Cardiac atrium fibroblast (primary cell): ENCODE data around the gene KRTAP2-2. TPM values are rescaled to one million over a fixed set of nuclear protein-coding genes. Genes with fewer than 3 reads are reported as not detected.

Experiments used
- total RNA-seq: library from RNA; depleted of rRNA; stranded (reverse); fragments of >200 nt; gene quantifications from 2 replicates; pipeline ENCODE4 v1.2.3, GENCODE V29; 2015

The KRTAP2-2 gene, protein sequence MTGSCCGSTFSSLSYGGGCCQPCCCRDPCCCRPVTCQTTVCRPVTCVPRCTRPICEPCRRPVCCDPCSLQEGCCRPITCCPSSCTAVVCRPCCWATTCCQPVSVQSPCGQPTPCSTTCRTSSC
- not detected in 2 replicates for total RNA-seq

DNA sequence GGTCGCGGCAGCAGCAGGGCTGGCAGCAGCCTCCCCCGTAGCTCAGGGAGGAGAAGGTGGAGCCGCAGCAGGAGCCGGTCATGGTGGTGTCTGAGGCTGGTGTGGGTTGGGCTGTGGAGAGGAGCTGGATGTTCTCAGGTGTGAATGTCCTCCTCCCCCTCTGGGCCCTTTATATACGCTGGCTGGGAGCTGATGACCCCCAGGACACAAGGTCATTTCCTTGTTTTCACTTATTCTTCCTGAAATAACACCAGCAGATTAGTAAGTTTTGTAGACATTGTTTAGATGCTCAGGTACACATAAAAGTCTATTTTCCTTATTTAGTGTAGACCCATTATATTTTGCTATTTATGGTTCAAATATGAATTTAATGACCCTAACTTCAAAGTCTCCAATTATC, at the start of gene KRTAP2-2:
Gene KRTAP2-2 (minus strand): TSS at position 101 of the 400 bp plus-strand sequence. CDS start 19 bp downstream, at position 82.

DNA sequence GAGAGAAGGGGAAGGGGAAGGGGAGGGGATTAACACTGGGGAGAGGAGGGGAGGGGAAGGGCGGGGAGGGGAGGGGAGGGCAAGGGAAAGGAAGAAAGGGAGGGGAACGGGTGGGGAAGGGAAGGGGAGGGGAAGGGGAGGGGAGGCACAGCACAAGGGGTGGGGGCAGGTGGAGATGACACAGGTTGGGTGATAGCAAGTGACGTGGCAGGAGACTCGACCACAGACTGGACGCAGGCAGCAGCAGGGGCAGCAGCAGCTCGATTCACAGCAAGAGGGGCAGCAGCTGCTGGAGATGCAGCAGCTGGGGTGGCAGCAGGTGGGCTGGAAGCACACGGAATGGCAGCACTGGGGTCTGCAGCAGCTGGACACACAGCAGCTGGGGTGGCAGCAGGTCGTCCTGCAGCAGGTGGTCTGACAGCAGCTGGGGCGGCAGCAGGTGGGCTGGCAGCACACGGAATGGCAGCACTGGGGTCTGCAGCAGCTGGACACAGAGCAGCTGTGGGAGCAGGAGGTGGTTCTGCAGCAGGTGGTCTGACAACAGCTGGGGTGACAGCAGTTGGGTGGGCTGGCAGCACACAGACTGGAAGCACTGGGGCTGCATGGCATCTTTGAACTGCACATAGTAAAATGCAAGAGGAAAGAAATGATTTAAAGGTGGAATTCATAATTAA, 46.7 kb upstream of the KRTAP2-2 start, which contains the start of gene KRTAP4-16:
Gene KRTAP4-16 (minus strand): TSS at position 624 of the 674 bp plus-strand sequence. CDS start 0 bp downstream, at position 624.

DNA sequence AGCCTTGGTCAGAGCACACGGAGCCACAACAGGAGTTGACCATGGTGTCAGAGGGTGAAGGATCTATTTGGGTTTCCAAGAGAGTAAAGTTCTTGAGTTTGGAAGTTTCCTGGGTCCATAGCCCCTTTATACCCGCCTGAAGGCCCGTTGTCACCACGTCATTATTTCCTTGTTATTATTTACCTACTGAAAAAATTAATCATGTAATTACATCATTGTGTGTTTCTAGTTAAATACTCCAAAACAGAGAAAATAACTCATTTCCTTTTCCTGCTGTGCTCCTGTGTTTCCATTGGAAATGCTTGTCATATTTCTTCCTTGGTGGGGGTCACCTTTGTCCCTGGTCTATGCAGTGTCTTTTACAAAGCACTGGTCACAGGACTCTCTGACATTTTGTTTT, 43.0 kb upstream of the KRTAP2-2 start, which contains the start of gene KRTAP4-8:
Gene KRTAP4-8 (minus strand): TSS at position 101 of the 400 bp plus-strand sequence. CDS start 58 bp downstream, at position 43.

DNA sequence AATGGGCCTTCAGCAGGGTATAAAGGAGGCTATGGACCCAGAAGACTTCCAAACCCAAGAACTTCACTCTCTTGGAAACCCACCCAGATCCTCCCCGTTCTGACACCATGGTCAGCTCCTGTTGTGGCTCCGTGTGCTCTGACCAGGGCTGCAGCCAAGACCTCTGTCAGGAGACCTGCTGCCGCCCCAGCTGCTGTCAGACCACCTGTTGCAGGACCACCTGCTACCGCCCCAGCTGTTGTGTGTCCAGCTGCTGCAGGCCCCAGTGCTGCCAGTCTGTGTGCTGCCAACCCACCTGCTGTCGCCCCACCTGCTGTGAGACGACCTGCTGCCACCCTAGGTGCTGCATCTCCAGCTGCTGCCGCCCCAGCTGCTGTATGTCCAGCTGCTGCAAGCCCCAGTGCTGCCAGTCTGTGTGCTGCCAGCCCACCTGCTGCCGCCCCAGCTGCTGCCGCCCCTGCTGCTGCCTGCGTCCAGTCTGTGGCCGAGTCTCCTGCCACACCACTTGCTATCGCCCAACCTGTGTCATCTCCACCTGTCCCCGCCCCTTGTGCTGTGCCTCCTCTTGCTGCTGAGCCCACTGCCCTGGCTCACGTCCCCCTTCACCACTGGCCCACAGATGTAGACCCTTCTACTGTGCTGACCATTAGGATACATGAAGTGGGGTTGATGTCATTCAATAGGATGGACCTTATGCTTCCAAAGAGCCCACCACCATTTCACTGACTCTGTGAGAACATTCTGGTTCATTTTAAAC, 29.2 kb upstream of the KRTAP2-2 start, which contains the start of gene KRTAP4-7:
Gene KRTAP4-7 (plus strand): TSS at position 51 of the 757 bp plus-strand sequence. CDS start 57 bp downstream, at position 108.

DNA sequence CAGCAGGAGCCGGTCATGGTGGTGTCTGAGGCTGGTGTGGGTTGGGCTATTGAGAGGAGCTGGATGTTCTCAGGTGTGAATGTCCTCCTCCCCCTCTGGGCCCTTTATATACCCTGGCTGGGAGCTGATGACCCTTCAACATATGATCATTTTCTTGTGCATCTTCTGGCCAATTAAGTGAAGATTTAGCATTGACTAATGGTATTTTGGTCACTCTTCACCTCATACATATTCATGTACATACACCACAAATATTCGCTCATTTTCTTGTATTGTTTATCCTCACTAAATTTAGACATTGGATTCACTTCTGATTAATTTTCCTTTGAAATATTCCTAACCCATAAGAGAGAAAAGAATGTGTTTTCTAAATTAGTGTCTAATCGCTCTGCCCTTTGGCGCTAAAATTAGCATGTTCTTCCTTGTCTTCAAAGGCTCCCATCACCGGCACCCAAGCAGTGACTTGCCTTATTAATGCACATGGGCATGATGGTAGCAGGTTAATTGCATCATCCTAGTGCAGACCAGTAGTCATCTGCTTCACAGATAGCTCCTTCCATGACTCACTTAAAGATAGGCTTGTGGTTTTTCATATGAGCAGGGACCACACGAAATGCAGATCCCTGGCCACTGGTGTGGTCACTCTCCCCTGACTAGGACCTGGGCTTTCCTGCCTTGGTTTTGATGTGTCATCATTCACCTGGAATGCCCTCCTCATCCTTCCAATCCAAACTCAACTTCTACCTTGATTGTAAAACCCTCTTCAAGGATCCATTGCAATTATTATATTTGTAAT, 11.0 kb upstream of the KRTAP2-2 start, which contains the start of gene KRTAP2-4:
Gene KRTAP2-4 (minus strand): TSS at position 51 of the 796 bp plus-strand sequence. CDS start 34 bp downstream, at position 17.

DNA sequence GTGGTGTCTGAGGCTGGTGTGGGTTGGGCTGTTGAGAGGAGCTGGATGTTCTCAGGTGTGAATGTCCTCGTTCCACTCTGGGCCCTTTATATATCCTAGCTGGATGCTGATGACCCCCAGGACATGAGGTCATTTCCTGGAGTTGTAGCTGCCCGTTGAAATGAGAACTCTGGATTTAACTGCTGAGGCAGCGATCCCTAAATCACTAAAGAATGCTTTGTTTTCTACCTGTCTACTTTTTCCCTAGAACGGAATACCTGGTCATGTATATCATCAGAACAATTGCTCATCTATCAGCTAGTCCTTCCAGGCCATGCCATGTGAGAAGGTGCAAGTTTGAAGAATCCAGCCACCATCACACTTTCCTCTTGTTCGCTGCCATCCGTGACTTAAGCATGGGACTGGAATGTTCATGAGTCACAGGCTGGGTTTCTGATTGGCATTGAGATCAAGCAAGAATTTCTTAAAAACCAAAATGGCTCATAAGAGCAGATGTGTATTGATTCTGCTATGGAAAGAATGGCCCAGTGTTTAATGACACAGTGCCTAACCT, 5.1 kb upstream of the KRTAP2-2 start, which contains the start of gene KRTAP2-3:
Gene KRTAP2-3 (minus strand): TSS at position 63 of the 553 bp plus-strand sequence. CDS start 64 bp downstream, outside the sequence.

DNA sequence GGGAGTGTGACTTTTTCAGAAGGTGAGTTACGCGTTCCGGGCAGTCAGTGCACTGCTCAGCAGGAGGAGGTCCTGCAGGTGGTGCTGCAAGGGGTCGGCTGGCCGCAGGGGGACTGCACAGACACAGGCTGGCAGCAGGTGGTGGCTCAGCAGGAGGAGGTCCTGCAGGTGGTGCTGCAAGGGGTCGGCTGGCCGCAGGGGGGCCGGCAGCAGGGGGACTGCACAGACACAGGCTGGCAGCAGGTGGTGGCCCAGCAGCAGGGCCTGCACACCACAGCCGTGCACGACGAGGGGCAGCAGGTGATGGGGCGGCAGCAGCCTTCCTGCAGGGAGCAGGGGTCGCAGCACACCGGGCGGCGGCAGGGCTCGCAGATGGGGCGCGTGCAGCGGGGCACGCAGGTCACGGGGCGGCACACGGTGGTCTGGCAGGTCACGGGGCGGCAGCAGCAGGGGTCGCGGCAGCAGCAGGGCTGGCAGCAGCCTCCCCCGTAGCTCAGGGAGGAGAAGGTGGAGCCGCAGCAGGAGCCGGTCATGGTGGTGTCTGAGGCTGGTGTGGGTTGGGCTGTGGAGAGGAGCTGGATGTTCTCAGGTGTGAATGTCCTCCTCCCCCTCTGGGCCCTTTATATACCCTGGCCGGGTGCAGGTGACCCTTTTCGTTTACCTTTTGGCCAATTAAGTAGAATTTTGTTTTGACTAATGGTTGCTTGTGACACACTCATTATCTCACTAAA, 8.1 kb downstream of the KRTAP2-2 start, which contains the start of gene KRTAP2-1:
Gene KRTAP2-1 (minus strand): TSS at position 582 of the 731 bp plus-strand sequence. CDS start 49 bp downstream, at position 533.

DNA sequence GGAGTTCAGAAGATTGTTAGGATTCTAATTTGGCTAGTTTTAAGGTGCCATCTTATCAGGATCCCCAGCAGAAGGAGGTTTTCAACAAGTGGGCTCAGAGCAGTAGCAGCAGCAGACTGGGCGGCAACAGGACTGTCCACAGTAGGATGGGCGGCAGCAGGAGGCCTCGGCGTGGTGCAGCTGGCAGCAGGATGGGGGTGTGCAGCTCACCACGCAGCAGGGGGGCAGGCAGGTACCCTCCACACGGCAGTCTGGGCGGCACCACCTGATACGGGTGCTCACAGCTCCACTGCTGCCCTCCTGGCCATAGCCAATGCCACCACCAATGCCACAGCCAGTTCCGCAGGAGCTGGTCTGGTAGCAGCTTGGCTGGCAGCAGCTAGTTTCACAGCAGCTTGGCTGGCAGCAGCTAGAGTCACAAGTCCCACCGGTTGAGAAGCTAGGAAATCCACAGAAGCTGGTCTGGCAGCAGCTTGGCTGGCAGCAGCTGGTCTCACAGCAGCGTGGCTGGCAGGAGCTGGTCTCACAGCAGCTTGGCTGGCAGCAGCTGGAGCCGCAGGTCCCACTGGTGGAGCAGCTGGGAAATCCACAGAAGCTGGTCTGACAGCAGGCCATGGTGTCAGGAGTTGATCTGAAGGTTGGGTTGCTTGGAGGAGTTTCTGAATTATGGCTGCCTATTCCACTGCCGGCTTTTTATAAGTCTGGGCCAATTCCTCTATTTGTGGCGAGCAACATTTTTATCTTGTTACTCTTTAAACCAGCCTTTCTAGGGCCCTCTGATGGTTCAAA, 14.1 kb downstream of the KRTAP2-2 start, which contains the start of gene KRTAP1-1:
Gene KRTAP1-1 (minus strand): TSS at position 668 of the 789 bp plus-strand sequence. CDS start 53 bp downstream, at position 615.

DNA sequence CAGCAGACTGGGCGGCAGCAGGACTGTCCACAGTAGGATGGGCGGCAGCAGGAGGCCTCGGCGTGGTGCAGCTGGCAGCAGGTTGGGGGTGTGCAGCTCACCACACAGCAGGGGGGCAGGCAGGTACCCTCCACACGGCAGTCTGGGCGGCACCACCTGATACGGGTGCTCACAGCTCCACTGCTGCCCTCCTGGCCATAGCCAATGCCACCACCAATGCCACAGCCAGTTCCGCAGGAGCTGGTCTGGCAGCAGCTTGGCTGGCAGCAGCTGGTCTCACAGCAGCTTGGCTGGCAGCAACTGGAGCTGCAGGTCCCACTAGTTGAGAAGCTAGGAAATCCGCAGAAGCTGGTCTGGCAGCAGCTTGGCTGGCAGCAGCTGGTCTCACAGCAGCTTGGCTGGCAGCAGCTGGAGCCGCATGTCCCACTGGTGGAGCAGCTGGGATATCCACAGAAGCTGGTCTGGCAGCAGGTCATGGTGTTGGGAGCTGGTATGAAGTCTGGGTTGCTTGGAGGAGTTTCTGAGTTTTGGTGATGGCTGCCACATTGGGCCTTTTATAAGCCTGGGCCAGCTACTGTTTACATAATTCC, 20.6 kb downstream of the KRTAP2-2 start, which contains the start of gene KRTAP1-3:
Gene KRTAP1-3 (minus strand): TSS at position 529 of the 590 bp plus-strand sequence. CDS start 53 bp downstream, at position 476.

DNA sequence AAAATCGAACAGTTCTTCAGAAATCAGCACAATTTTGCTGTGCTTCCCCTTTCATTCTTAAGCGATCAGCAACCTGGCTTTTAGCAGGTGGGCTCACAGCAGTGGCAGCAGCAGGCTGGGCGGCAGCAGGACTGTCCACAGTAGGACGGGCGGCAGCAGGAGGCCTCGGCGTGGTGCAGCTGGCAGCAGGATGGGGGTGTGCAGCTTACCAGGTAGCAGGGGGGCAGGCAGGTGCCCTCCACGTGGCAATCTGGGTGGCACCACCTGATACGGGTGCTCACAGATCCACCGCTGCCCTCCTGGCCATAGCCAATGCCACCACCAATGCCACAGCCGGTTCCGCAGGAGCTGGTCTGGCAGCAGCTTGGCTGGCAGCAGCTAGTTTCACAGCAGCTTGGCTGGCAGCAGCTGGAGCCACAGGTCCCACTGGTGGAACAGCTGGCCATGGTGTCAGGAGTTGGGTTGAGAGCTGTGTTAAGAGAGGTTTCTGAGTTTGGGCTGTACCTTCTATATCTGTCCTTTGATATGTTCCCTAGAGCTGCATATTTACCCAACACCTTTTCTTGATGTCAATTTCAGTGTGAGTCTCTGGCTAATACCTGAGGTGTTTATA, 25.3 kb downstream of the KRTAP2-2 start, which contains the start of gene KRTAP1-4:
Gene KRTAP1-4 (minus strand): TSS at position 563 of the 613 bp plus-strand sequence. CDS start 117 bp downstream, at position 446.

DNA sequence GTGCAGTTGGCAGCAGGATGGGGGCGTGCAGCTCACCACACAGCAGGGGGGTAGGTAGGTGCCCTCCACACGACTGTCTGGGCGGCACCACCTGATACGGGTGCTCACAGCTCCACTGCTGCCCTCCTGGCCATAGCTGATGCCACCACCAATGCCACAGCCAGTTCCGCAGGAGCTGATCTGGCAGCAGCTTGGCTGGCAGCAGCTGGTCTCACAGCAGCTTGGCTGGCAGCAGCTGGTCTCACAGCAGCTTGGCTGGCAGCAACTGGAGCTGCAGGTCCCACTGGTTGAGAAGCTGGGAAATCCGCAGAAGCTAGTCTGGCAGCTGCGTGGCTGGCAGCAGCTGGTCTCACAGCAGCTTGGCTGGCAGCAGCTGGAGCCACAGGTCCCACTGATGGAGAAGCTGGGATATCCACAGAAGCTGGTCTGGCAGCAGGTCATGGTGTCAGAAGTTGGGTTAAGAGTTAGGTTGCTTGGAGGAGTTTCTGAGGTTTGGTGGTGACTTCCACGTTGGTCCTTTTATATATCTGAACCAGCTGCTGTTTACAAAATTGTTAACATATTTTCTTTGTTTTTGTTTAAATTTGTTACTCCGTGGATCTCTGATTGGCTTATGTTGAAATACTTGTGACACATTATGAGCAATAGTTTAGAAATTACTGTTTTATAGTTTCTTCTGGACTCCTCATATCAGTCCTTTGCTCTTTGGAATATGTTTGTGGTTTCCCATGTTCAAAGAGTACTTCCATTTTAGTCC, 28.1 kb downstream of the KRTAP2-2 start, which contains the start of gene KRTAP1-5:
Gene KRTAP1-5 (minus strand): TSS at position 494 of the 757 bp plus-strand sequence. CDS start 53 bp downstream, at position 441.

DNA sequence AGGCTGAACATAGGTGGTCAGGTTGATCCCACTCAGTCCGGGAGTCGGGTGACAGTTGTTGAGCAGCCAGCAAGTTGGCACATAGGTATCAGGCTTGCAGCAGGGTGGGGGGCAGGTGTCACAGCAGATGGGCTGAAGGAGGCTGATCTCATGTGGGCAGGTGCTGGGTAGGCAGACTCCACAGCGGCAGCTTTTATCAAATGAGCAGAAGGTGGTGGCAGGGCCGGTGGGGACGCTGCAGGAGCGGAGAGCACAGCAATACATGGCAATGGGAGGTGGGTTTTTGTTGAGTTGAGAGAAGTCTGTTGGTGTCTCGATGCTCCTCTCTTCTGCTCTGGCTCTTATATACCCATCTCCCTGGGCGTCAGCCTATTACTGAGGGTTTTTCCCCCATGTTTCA, 46.2 kb downstream of the KRTAP2-2 start, which contains the start of gene KRTAP3-1:
Gene KRTAP3-1 (minus strand): TSS at position 318 of the 400 bp plus-strand sequence. CDS start 54 bp downstream, at position 264.

Other genes starting within 250 kb of the KRTAP2-2 start
- gene KRT10, start 232.6 kb downstream of the KRTAP2-2 start, total RNA-seq: 19.7 and 36.3 TPM in 2 replicates
- gene KRT12, start 188.0 kb downstream of the KRTAP2-2 start, total RNA-seq: not detected in 2 replicates
- gene KRT20, start 170.0 kb downstream of the KRTAP2-2 start, total RNA-seq: not detected in 2 replicates
- gene KRT23, start 117.6 kb downstream of the KRTAP2-2 start, total RNA-seq: not detected in 2 replicates
- not detected in 2 replicates for gene KRT39, start 88.3 kb downstream of the KRTAP2-2 start, total RNA-seq
- gene KRT40, start 70.9 kb downstream of the KRTAP2-2 start, total RNA-seq: not detected in 2 replicates
- not detected in 2 replicates for gene KRTAP3-3, start 61.1 kb downstream of the KRTAP2-2 start, total RNA-seq
- gene KRTAP3-2, start 55.3 kb downstream of the KRTAP2-2 start, total RNA-seq: not detected in 2 replicates
- gene KRTAP3-1, start 46.1 kb downstream of the KRTAP2-2 start, total RNA-seq: not detected in 2 replicates
- not detected in 2 replicates for gene KRTAP1-5, start 28.0 kb downstream of the KRTAP2-2 start, total RNA-seq
- gene KRTAP1-4, start 25.0 kb downstream of the KRTAP2-2 start, total RNA-seq: not detected in 2 replicates
- not detected in 2 replicates for gene KRTAP1-3, start 20.4 kb downstream of the KRTAP2-2 start, total RNA-seq
- gene KRTAP1-1, start 13.8 kb downstream of the KRTAP2-2 start, total RNA-seq: not detected in 2 replicates
- not detected in 2 replicates for gene KRTAP2-1, start 7.9 kb downstream of the KRTAP2-2 start, total RNA-seq
- not detected in 2 replicates for gene KRTAP2-3, start 4.9 kb upstream of the KRTAP2-2 start, total RNA-seq
- not detected in 2 replicates for gene KRTAP2-4, start 10.6 kb upstream of the KRTAP2-2 start, total RNA-seq
- not detected in 2 replicates for gene KRTAP4-7, start 28.9 kb upstream of the KRTAP2-2 start, total RNA-seq
- not detected in 2 replicates for gene KRTAP4-8, start 42.9 kb upstream of the KRTAP2-2 start, total RNA-seq
- not detected in 2 replicates for gene KRTAP4-16, start 47.0 kb upstream of the KRTAP2-2 start, total RNA-seq
- not detected in 2 replicates for gene KRTAP4-9, start 50.2 kb upstream of the KRTAP2-2 start, total RNA-seq
- not detected in 2 replicates for gene KRTAP4-11, start 63.1 kb upstream of the KRTAP2-2 start, total RNA-seq
- gene KRTAP4-12, start 69.0 kb upstream of the KRTAP2-2 start, total RNA-seq: not detected in 2 replicates
- gene KRTAP4-6, start 85.3 kb upstream of the KRTAP2-2 start, total RNA-seq: not detected in 2 replicates
- not detected in 2 replicates for gene KRTAP4-5, start 94.6 kb upstream of the KRTAP2-2 start, total RNA-seq
- not detected in 2 replicates for gene KRTAP4-4, start 105.5 kb upstream of the KRTAP2-2 start, total RNA-seq
- gene KRTAP4-3, start 113.0 kb upstream of the KRTAP2-2 start, total RNA-seq: not detected in 2 replicates
- not detected in 2 replicates for gene KRTAP4-2, start 123.0 kb upstream of the KRTAP2-2 start, total RNA-seq
- not detected in 2 replicates for gene KRTAP4-1, start 129.7 kb upstream of the KRTAP2-2 start, total RNA-seq
- gene KRTAP9-1, start 134.7 kb upstream of the KRTAP2-2 start, total RNA-seq: not detected in 2 replicates
- not detected in 2 replicates for gene KRTAP9-2, start 171.4 kb upstream of the KRTAP2-2 start, total RNA-seq
- gene KRTAP9-3, start 177.2 kb upstream of the KRTAP2-2 start, total RNA-seq: not detected in 2 replicates
- not detected in 2 replicates for gene KRTAP9-8, start 182.8 kb upstream of the KRTAP2-2 start, total RNA-seq
- not detected in 2 replicates for gene KRTAP9-4, start 194.5 kb upstream of the KRTAP2-2 start, total RNA-seq
- not detected in 2 replicates for gene KRTAP9-9, start 200.2 kb upstream of the KRTAP2-2 start, total RNA-seq
- gene KRTAP9-6, start 210.1 kb upstream of the KRTAP2-2 start, total RNA-seq: not detected in 2 replicates
- not detected in 2 replicates for gene KRTAP9-7, start 220.5 kb upstream of the KRTAP2-2 start, total RNA-seq
- not detected in 2 replicates for gene KRTAP29-1, start 247.6 kb upstream of the KRTAP2-2 start, total RNA-seq